ENCODE data around the gene SMPD4.
"Not testable (repeated sequence)": the region's sequence is repeated elsewhere in the genome, so short reads cannot be mapped to it uniquely, and the experiment has no call there.

The SMPD4 gene

DNA sequence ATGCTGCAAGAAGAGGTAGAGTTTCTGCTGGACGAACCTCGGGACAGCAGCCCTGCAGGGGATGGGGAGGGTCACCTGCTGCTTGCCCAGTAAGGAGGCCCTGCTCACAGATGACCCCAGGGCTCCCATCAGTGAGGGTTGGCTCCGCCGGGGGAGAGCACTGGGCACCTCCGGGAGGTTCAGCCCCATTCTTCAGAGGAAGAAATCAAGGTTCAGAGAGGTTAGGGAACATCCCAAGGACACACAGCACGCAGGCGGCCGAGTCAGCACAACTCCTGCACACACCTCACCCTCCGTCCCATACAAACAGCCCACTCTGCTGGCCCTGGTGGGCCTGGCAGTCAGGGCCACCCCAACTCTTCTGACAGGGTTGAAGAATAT is 24.8 kb downstream of the SMPD4 start:
- peaks cover 4% of the 10 kb centered on the region for H3K36me3 Mint-ChIP-seq (ENCODE audit: low read depth)
- H3K9me3 Mint-ChIP-seq: no peaks in the 10 kb centered on the region
- H3K4me1 Mint-ChIP-seq: peaks cover 13% of the 10 kb centered on the region
- no peaks in the 10 kb centered on the region for H3K27me3 Mint-ChIP-seq (ENCODE audit: low read depth, poor library complexity)
- no peak for DNase-seq
- TF ChIP-seq, protein P1, sequence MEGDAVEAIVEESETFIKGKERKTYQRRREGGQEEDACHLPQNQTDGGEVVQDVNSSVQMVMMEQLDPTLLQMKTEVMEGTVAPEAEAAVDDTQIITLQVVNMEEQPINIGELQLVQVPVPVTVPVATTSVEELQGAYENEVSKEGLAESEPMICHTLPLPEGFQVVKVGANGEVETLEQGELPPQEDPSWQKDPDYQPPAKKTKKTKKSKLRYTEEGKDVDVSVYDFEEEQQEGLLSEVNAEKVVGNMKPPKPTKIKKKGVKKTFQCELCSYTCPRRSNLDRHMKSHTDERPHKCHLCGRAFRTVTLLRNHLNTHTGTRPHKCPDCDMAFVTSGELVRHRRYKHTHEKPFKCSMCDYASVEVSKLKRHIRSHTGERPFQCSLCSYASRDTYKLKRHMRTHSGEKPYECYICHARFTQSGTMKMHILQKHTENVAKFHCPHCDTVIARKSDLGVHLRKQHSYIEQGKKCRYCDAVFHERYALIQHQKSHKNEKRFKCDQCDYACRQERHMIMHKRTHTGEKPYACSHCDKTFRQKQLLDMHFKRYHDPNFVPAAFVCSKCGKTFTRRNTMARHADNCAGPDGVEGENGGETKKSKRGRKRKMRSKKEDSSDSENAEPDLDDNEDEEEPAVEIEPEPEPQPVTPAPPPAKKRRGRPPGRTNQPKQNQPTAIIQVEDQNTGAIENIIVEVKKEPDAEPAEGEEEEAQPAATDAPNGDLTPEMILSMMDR (IDR thresholded peaks at IDR 0.05): no peak
- no peak overlapping the region for H3K27ac Mint-ChIP-seq
- H3K4me3 Mint-ChIP-seq: no peak overlapping the region

GRCh38 chr2:130155956-130156623 is 25.3 kb downstream of the SMPD4 start:
- H3K4me1 Mint-ChIP-seq; H3K4me3 Mint-ChIP-seq; H3K36me3 Mint-ChIP-seq (ENCODE audit: low read depth); H3K27me3 Mint-ChIP-seq (ENCODE audit: low read depth, poor library complexity); H3K27ac Mint-ChIP-seq; H3K9me3 Mint-ChIP-seq: not testable (repeated sequence)
- TF ChIP-seq, protein P1 (IDR thresholded peaks at IDR 0.05): peak; percentile 47
- peak; percentile 44 for DNase-seq

DNA sequence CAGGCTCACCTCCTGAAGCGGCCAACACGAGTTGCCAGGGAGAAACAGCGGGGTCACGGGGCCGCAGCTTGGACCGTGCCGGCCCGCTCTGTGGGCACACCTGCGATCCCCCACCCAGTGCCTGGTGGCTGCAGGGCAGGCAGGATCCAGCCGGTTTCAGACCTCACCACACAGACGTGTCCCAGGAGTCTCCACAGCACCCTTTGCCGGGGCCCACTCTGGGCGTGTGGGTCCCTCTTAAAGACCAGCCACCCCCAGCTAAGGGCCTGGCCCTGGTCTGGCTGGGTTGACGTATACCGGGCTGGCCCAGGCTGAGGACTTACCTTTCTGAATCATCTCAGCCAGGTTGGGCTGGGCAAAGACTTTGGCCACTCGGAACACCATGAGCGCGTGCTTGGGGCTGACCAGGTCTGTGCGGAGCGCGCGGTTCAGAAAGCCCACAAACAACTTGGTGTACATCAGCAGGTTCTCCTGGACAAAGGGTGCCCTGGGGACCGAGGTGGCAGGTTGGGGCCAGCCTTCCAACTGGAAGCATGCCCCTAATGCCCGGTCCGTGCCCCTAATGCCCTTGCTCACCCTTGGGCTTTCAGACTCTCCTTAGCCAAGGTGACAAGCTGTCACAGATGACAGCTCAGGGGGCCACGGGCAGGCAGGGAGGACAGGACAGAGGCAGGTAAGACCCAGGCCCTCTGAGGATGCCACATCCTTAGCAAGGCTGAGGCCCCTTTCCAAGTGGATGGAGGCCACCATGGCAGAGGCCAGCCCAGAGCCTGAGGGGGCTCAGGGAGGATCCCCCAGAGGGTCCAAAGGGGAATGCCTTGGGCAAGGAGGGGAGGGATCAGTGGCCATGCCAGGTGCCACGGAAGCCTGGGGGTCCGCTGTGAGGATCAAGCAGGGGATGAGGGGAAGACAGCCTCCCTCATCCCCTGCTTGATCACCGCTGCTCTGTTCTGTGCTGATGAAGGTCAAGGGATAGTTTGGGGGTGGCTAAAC is 26.3 kb downstream of the SMPD4 start:
- H3K27ac Mint-ChIP-seq: no peak overlapping the region
- H3K4me1 Mint-ChIP-seq: peaks cover 1% of the 10 kb centered on the region
- DNase-seq: no peak
- TF ChIP-seq, protein P1 (IDR thresholded peaks at IDR 0.05): no peak
- H3K36me3 Mint-ChIP-seq (ENCODE audit: low read depth): peaks cover 4% of the 10 kb centered on the region
- no peak overlapping the region for H3K4me3 Mint-ChIP-seq
- H3K27me3 Mint-ChIP-seq (ENCODE audit: low read depth, poor library complexity): peaks cover 2% of the 10 kb centered on the region
- H3K9me3 Mint-ChIP-seq: no peaks in the 10 kb centered on the region

DNA sequence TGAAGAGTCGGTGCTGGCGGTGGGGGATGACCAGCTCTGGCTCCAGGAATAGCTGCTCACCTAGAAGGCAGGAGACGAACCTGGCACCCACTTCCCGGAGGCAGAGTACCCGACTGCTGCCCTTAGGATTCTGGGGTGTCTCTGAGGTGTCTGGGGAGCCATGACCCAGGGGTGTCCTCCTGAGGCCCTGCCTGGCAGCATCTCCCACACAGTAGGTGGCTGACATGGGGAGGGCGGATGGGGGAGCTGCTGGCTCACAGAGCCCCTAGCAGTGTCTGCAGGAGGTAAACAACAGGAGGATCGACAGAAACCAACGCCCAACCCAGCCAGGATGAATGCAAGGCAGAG is 27.0 kb downstream of the SMPD4 start:
- H3K4me1 Mint-ChIP-seq; DNase-seq; H3K27me3 Mint-ChIP-seq (ENCODE audit: low read depth, poor library complexity); H3K4me3 Mint-ChIP-seq; H3K9me3 Mint-ChIP-seq; H3K36me3 Mint-ChIP-seq (ENCODE audit: low read depth); H3K27ac Mint-ChIP-seq: not testable (repeated sequence)

GRCh38 chr2:130153721-130154422 is 27.5 kb downstream of the SMPD4 start:
- not testable (repeated sequence) for H3K4me1 Mint-ChIP-seq; H3K36me3 Mint-ChIP-seq (ENCODE audit: low read depth); H3K27ac Mint-ChIP-seq; H3K4me3 Mint-ChIP-seq; DNase-seq; H3K9me3 Mint-ChIP-seq; H3K27me3 Mint-ChIP-seq (ENCODE audit: low read depth, poor library complexity)

- TF ChIP-seq, protein P1 (IDR thresholded peaks at IDR 0.05): no peak
- Mint-ChIP-seq H3K9me3 (no peaks in the 10 kb centered on the region), H3K27me3 (ENCODE audit: low read depth, poor library complexity) (peaks cover 3% of the 10 kb centered on the region), H3K27ac (peak overlapping the region; percentile 36), H3K4me1 (peaks cover 9% of the 10 kb centered on the region), H3K36me3 (ENCODE audit: low read depth) (peaks cover 4% of the 10 kb centered on the region), H3K4me3 (no peak overlapping the region)
- no peak for DNase-seq
Observed at GRCh38 chr2:130152816-130153595, 28.4 kb downstream of the SMPD4 start.

GRCh38 chr2:130152136-130152815 is 29.1 kb downstream of the SMPD4 start:
- not testable (repeated sequence) for H3K4me3 Mint-ChIP-seq; H3K9me3 Mint-ChIP-seq; DNase-seq; H3K36me3 Mint-ChIP-seq (ENCODE audit: low read depth); H3K27me3 Mint-ChIP-seq (ENCODE audit: low read depth, poor library complexity); H3K27ac Mint-ChIP-seq
- H3K4me1 Mint-ChIP-seq: peaks cover 16% of the 10 kb centered on the region

GRCh38 chr2:130151145-130151512 is 30.3 kb downstream of the SMPD4 start:
- H3K4me1 Mint-ChIP-seq: peaks cover 22% of the 10 kb centered on the region
- H3K4me3 Mint-ChIP-seq; H3K9me3 Mint-ChIP-seq; H3K27ac Mint-ChIP-seq; H3K27me3 Mint-ChIP-seq (ENCODE audit: low read depth, poor library complexity); DNase-seq; H3K36me3 Mint-ChIP-seq (ENCODE audit: low read depth): not testable (repeated sequence)
